Heart left ventricle (tissue), 13 donors: Measurements from ENCODE around the gene ANXA10.

Experiments
- POLR2A ChIP-seq, 2 donors: fragments of 450-650 bp; IDR thresholded peaks; one replicate each; pipeline ENCODE4 v1.6.1; 2017; ENCODE audit warnings: antibody characterized with exemption in 2 of 2, mild to moderate bottlenecking in 2 of 2, moderate library complexity in 2 of 2
- TF ChIP-seq, protein P1 (sequence below), 12 donors: fragments of 200-600 bp; sonication (generic) in 4 of 12; IDR thresholded peaks; one replicate each; pipeline versions ENCODE4 v1.5.0 to v1.8.0; 2018 to 2022; ENCODE audit warnings: antibody characterized with exemption in 12 of 12, mild to moderate bottlenecking in 5 of 12
- donor health status: ischemic (EF 13 %, LVEDD 7.1; RV severe dilation, severe dysfunction).
- donor health status: DM: no; HTN: yes; CAD: no.
- donor health status: DM: no; HTN: no; CAD: no.
- donor health status: ischemic (EF 25% LVEDD 6.9; RV normal size, moderate dysfunction).
- donor health status: ischemic (EF 25% LVEDD 5.7; RV mildly dilated, moderate dysfunction).
- donor health status: ischemic (EF 35%, LVEDD 5.7; RV mildly dilated, moderate dysfunction).
- donor health status: nonischemic (EF 11% LVEDD 7.7; RV severe dilation, severe dysfunction).
- donor health status: DM: yes; HTN: yes; CAD: no.
- donor health status: PGD.
- donor health status: ischemic (EF 29% LVEDD 5.4; RV normal size, mild dysfunction).
- donor health status: nonischemic (EF 23%, LVEDD 6.1; RV moderate dilation, normal function).

DNA sequence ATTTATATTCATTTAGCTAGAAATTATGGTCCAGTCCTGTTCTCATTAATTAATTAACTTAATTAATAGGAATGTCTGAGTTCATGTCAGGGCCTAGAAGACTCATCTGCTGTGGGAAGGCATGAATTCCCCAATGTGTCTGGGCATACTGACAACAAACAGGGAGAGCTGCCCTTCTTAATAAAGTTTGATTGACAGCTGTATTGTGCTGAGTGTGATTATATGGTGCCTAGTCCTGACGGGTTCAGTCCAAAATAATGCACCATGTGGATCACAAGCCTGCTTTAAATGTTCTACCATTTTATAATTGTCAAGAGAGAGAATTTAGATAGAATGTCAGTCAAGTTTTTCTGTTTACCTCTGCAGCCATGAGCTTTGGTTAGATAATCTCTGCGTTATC lies 34.6 kb downstream of the ANXA10 start:
- no peak for TF ChIP-seq POLR2A (IDR thresholded peaks at IDR 0.05)
- TF ChIP-seq, protein P1, sequence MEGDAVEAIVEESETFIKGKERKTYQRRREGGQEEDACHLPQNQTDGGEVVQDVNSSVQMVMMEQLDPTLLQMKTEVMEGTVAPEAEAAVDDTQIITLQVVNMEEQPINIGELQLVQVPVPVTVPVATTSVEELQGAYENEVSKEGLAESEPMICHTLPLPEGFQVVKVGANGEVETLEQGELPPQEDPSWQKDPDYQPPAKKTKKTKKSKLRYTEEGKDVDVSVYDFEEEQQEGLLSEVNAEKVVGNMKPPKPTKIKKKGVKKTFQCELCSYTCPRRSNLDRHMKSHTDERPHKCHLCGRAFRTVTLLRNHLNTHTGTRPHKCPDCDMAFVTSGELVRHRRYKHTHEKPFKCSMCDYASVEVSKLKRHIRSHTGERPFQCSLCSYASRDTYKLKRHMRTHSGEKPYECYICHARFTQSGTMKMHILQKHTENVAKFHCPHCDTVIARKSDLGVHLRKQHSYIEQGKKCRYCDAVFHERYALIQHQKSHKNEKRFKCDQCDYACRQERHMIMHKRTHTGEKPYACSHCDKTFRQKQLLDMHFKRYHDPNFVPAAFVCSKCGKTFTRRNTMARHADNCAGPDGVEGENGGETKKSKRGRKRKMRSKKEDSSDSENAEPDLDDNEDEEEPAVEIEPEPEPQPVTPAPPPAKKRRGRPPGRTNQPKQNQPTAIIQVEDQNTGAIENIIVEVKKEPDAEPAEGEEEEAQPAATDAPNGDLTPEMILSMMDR (IDR thresholded peaks at IDR 0.05): no peak
